K562 (cell line): ENCODE results near the gene UBE2D2. TPM values are rescaled to one million over a fixed set of nuclear protein-coding genes. Genes with fewer than 3 reads are reported as not detected.

Experiments used
- ETV6 ChIP-seq, 3 experiments: fragments of 150-350 bp in 1 of 3; sonication (generic) in 1 of 3; formaldehyde crosslinking in 1 of 3; IDR thresholded peaks; 2 replicates each; pipeline versions ENCODE4 v1.6.1 to v1.8.0; 2014 to 2022; ENCODE audit warnings: borderline replicate concordance in 2 of 3, low read depth in 2 of 3, antibody characterized with exemption in 1 of 3, low read length in 1 of 3, mild to moderate bottlenecking in 1 of 3, missing genetic modification reagents in 1 of 3
- HSF4 ChIP-seq: fragments of 250-450 bp; sonication (Bioruptor Pico); IDR thresholded peaks from 2 replicates; pipeline ENCODE4 v2.1.2; 2022; ENCODE audit warnings: mild to moderate bottlenecking, moderate library complexity, borderline replicate concordance
- KLF1 ChIP-seq: fragments of 450-650 bp; IDR thresholded peaks from 2 replicates; pipeline ENCODE4 v1.6.1; 2016; ENCODE audit warnings: missing genetic modification characterization, missing compliant biosample characterization
- NRF1 ChIP-seq, 2 experiments: fragments of 450-650 bp; IDR thresholded peaks in 1 of 2; conservative IDR thresholded peaks in 1 of 2; 2 replicates each; pipeline ENCODE4 v1.6.1; 2014; ENCODE audit warnings: mild to moderate bottlenecking in 2 of 2
- PHTF2 ChIP-seq: fragments of 250-450 bp; sonication (Bioruptor Pico); IDR thresholded peaks from 2 replicates; pipeline ENCODE4 v1.5.0; 2021; ENCODE audit warnings: mild to moderate bottlenecking
- POLR2AphosphoS5 ChIP-seq: IDR thresholded peaks from 2 replicates; pipeline ENCODE4 v1.6.1; 2011; ENCODE audit warnings: mild to moderate bottlenecking, low read depth, low read length, moderate library complexity; ENCODE audit not compliant: control insufficient read depth, insufficient read depth
- SNRNP70 ChIP-seq: fragments of 200-400 bp; formaldehyde crosslinking; optimal IDR thresholded peaks from 2 replicates; pipeline ENCODE3; 2017; ENCODE audit warnings: low read depth, low read length
- SRSF3 ChIP-seq: fragments of 200-400 bp; formaldehyde crosslinking; IDR thresholded peaks from 2 replicates; pipeline ENCODE4 v1.6.1; 2016; ENCODE audit warnings: mild to moderate bottlenecking, low read length, moderate library complexity; ENCODE audit not compliant: insufficient read depth
- TCF7 ChIP-seq: sonication (generic); IDR thresholded peaks from 2 replicates; pipeline ENCODE4 v1.6.1; 2016; ENCODE audit warnings: antibody characterized with exemption, borderline replicate concordance
- TFE3 ChIP-seq: fragments of 450-650 bp; formaldehyde crosslinking; IDR thresholded peaks from 2 replicates; pipeline ENCODE4 v1.4.0; 2020; ENCODE audit warnings: mild to moderate bottlenecking, mixed read lengths
- ZC3H11A ChIP-seq: IDR thresholded peaks from 2 replicates; pipeline ENCODE4 v1.6.1; 2012; ENCODE audit warnings: low read depth, low read length, improper control_type of control experiment
- ZNF175 ChIP-seq: fragments of 200-800 bp; sonication (Bioruptor generic); IDR thresholded peaks from 2 replicates; pipeline ENCODE4 v1.6.1; 2016; ENCODE audit warnings: low read depth, mild to moderate bottlenecking, missing genetic modification characterization, missing compliant biosample characterization
- ZNF354B ChIP-seq: fragments of 250-450 bp; sonication (Bioruptor Pico); IDR thresholded peaks from 2 replicates; pipeline ENCODE4 v1.4.0; 2020
- ZNF668 ChIP-seq: fragments of 250-450 bp; sonication (Bioruptor Pico); IDR thresholded peaks from 2 replicates; pipeline ENCODE4 v1.8.0; 2022; ENCODE audit warnings: mild to moderate bottlenecking, inconsistent platforms
- ZNF75A ChIP-seq: fragments of 450-650 bp; formaldehyde crosslinking; IDR thresholded peaks from 2 replicates; pipeline ENCODE4 v1.4.0; 2020; ENCODE audit warnings: mild to moderate bottlenecking
- polyA plus RNA-seq, 8 experiments: library from polyadenylated mRNA; depleted of rRNA in 4 of 8; stranded (reverse) in 5 of 8; unstranded in 3 of 8; fragments of >200 nt; fragmentation: Nextera tagmentation in 2 of 8; fragmentation: Illumina TruSeq in 1 of 8; extraction: Ambion mirVana in 2 of 8; extraction: Trizol in 1 of 8; gene quantifications; 2 replicates each; pipeline versions ENCODE4 v1.2.1 to v1.2.3, GENCODE V29; 2011 to 2014; ENCODE audit warnings: inconsistent platforms in 1 of 8, missing spikeins in 1 of 8
- total RNA-seq, 7 experiments: library from RNA; depleted of rRNA in 6 of 7; stranded (reverse); fragments of >200 nt in 6 of 7; fragmentation: Illumina TruSeq in 2 of 7; extraction: Trizol in 2 of 7; gene quantifications; 2 replicates each; pipeline versions ENCODE4 v1.2.1 to v1.2.3, GENCODE V29; 2011 to 2021; ENCODE audit warnings: low replicate concordance in 1 of 7
- TF ChIP-seq, protein P1 (sequence below): IDR thresholded peaks from 2 replicates; pipeline ENCODE4 v1.6.1; 2012; ENCODE audit warnings: low read depth, low read length, improper control_type of control experiment, borderline replicate concordance
- TF ChIP-seq, protein P2 (sequence below): fragments of 250-450 bp; sonication (Bioruptor Pico); IDR thresholded peaks from 2 replicates; pipeline ENCODE4 v1.4.0; 2020; ENCODE audit warnings: mild to moderate bottlenecking, moderate library complexity
- TF ChIP-seq, protein P3 (sequence below): fragments of 450-650 bp; IDR thresholded peaks from 2 replicates; pipeline ENCODE4 v1.7.0; 2016; ENCODE audit warnings: borderline replicate concordance

UBE2D2 gene
- total and polyA plus RNA-seq, 9 of the 15 experiments (the other 6 are each of a cell fraction or from before 2014, with no cell fraction given) = 53.6 to 198 (median 122) TPM

GRCh38 chr5:139668064-139668880 is 107.1 kb downstream of the UBE2D2 start (continued):
- TF ChIP-seq, protein P1, sequence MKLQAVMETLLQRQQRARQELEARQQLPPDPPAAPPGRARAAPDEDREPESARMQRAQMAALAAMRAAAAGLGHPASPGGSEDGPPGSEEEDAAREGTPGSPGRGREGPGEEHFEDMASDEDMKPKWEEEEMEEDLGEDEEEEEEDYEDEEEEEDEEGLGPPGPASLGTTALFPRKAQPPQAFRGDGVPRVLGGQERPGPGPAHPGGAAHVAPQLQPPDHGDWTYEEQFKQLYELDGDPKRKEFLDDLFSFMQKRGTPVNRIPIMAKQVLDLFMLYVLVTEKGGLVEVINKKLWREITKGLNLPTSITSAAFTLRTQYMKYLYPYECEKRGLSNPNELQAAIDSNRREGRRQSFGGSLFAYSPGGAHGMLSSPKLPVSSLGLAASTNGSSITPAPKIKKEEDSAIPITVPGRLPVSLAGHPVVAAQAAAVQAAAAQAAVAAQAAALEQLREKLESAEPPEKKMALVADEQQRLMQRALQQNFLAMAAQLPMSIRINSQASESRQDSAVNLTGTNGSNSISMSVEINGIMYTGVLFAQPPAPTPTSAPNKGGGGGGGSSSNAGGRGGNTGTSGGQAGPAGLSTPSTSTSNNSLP = no peak
- TF ChIP-seq ETV6 (IDR thresholded peaks at IDR 0.05; ENCODE audit: borderline replicate concordance in 1 of 2, low read depth in 2 of 2, low read length in 1 of 2) (no peak), ETV6 (CRISPR knock-in tag; IDR thresholded peaks at IDR 0.05; ENCODE audit: borderline replicate concordance) (no peak; the same call in 1 of the 2 replicates), POLR2AphosphoS5 (peak; percentile 62; the same call in 1 of the 2 replicates), ZNF75A (no peak), SRSF3 (no peak), KLF1 (tag) (no peak), ZNF354B (no peak), ZNF668 (CRISPR knock-in tag) (no peak), NRF1 (conservative IDR thresholded peaks at IDR 0.05 in 1 of 2, IDR thresholded peaks at IDR 0.05 in 1 of 2) (peak in 1 of 2 experiments; percentile 53; a peak in 2 of 4 replicates), TCF7 (no peak), HSF4 (CRISPR knock-in tag) (no peak), TFE3 (no peak), PHTF2 (no peak), ZC3H11A (no peak), ZNF175 (CRISPR knock-in tag) (no peak), SNRNP70 (no peak)
- TF ChIP-seq, protein P2, sequence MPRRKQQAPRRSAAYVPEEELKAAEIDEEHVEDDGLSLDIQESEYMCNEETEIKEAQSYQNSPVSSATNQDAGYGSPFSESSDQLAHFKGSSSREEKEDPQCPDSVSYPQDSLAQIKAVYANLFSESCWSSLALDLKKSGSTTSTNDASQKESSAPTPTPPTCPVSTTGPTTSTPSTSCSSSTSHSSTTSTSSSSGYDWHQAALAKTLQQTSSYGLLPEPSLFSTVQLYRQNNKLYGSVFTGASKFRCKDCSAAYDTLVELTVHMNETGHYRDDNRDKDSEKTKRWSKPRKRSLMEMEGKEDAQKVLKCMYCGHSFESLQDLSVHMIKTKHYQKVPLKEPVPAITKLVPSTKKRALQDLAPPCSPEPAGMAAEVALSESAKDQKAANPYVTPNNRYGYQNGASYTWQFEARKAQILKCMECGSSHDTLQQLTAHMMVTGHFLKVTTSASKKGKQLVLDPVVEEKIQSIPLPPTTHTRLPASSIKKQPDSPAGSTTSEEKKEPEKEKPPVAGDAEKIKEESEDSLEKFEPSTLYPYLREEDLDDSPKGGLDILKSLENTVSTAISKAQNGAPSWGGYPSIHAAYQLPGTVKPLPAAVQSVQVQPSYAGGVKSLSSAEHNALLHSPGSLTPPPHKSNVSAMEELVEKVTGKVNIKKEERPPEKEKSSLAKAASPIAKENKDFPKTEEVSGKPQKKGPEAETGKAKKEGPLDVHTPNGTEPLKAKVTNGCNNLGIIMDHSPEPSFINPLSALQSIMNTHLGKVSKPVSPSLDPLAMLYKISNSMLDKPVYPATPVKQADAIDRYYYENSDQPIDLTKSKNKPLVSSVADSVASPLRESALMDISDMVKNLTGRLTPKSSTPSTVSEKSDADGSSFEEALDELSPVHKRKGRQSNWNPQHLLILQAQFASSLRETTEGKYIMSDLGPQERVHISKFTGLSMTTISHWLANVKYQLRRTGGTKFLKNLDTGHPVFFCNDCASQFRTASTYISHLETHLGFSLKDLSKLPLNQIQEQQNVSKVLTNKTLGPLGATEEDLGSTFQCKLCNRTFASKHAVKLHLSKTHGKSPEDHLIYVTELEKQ (CRISPR knock-in tag) = no peak
- TF ChIP-seq, protein P3, sequence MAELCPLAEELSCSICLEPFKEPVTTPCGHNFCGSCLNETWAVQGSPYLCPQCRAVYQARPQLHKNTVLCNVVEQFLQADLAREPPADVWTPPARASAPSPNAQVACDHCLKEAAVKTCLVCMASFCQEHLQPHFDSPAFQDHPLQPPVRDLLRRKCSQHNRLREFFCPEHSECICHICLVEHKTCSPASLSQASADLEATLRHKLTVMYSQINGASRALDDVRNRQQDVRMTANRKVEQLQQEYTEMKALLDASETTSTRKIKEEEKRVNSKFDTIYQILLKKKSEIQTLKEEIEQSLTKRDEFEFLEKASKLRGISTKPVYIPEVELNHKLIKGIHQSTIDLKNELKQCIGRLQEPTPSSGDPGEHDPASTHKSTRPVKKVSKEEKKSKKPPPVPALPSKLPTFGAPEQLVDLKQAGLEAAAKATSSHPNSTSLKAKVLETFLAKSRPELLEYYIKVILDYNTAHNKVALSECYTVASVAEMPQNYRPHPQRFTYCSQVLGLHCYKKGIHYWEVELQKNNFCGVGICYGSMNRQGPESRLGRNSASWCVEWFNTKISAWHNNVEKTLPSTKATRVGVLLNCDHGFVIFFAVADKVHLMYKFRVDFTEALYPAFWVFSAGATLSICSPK = no peak
